Stomach (tissue), 9 donors: Measurements from ENCODE around the gene GPANK1. TPM values are rescaled to one million over a fixed set of nuclear protein-coding genes. Genes with fewer than 3 reads are reported as not detected.

Source experiments
- DNase-seq, 2 donors: peaks; one replicate each; pipeline versions ENCODE4 v3.0.0 to v3.0.0-alpha.2; 2013 to 2019
- H3K27ac ChIP-seq, 5 donors: fragments of 200-600 bp in 4 of 5; sonication (generic) in 4 of 5; one replicate each; pipeline ENCODE4 v1.5.1; 2013 to 2019; ENCODE audit warnings: mild to moderate bottlenecking in 1 of 5, moderate library complexity in 1 of 5
- H3K27me3 ChIP-seq, 3 donors: fragments of 200-600 bp; sonication (generic); one replicate each; pipeline ENCODE4 v1.5.1; 2017 to 2019; ENCODE audit warnings: mixed run types in 1 of 3
- H3K36me3 ChIP-seq, 4 donors: fragments of 200-600 bp; sonication (generic); 1 replicate in 3 of 4; 2 replicates in 1 of 4; pipeline ENCODE4 v1.5.1; 2016 to 2019
- H3K4me1 ChIP-seq, 4 donors: fragments of 200-600 bp; sonication (generic); one replicate each; pipeline ENCODE4 v1.5.1; 2016 to 2019
- H3K4me3 ChIP-seq, 4 donors: fragments of 200-600 bp; sonication (generic) in 3 of 4; one replicate each; pipeline ENCODE4 v1.5.1; 2016 to 2019; ENCODE audit warnings: mild to moderate bottlenecking in 1 of 4
- H3K9me3 ChIP-seq, 4 donors: fragments of 200-600 bp; sonication (generic); one replicate each; pipeline ENCODE4 v1.5.1; 2016 to 2019
- EP300 ChIP-seq: sonication (generic); formaldehyde crosslinking; IDR thresholded peaks from one replicate; pipeline ENCODE4 v1.6.1; 2017; ENCODE audit warnings: antibody characterized with exemption
- POLR2A ChIP-seq, 4 donors: fragments of 450-650 bp; IDR thresholded peaks; one replicate each; pipeline ENCODE4 v1.6.1; 2016; ENCODE audit warnings: antibody characterized with exemption in 4 of 4, control low read depth in 2 of 4, mild to moderate bottlenecking in 1 of 4, moderate library complexity in 1 of 4
- POLR2AphosphoS5 ChIP-seq, 3 donors: sonication (generic); formaldehyde crosslinking; IDR thresholded peaks; one replicate each; pipeline ENCODE4 v1.6.1; 2016; ENCODE audit warnings: antibody characterized with exemption in 3 of 3
- WGBS, 5 donors: extraction: QIAGEN DNeasy Blood & Tissue Kit in 3 of 5; methylation state at CpG; one replicate each; pipeline versions ENCODE4 v1.1.5 to v1.1.7; 2013 to 2018; 5-methylcytosine and 5-hydroxymethylcytosine counted together
- intact Hi-C: fragments of 100-400 bp; cut with DNase I; formaldehyde crosslinking; loops from one replicate; pipeline ENCODE4 v1.15.1; 2023; ENCODE audit warnings: low total_unique reads
- polyA plus RNA-seq, 3 donors: library from polyadenylated mRNA; stranded (reverse); fragments of 200-250 nt; gene quantifications; one replicate each; pipeline ENCODE4 v1.2.3, GENCODE V29; 2013
- total RNA-seq, 5 donors: library from RNA; depleted of rRNA; stranded (reverse); fragments of >200 nt; gene quantifications; one replicate each; pipeline versions ENCODE4 v1.1.0 to v1.2.3, GENCODE V29; 2014 to 2016
- TF ChIP-seq, protein P1 (sequence below), 7 experiments: fragments of 450-650 bp in 4 of 7; fragments of 200-600 bp in 3 of 7; sonication (generic) in 3 of 7; IDR thresholded peaks; one replicate each; pipeline ENCODE4 v1.5.1; 2016 to 2019; ENCODE audit warnings: antibody characterized with exemption in 7 of 7, control low read depth in 2 of 7, mild to moderate bottlenecking in 1 of 7
- donor health status: healthy with polysubstance abuse.
- donor health status: Bipolar disorder and iron deficiency.
- donor health status: healthy.

The GPANK1 gene
- total and polyA plus RNA-seq, 8 donors, result 5.8 to 36.8 (median 13.2) TPM

DNA sequence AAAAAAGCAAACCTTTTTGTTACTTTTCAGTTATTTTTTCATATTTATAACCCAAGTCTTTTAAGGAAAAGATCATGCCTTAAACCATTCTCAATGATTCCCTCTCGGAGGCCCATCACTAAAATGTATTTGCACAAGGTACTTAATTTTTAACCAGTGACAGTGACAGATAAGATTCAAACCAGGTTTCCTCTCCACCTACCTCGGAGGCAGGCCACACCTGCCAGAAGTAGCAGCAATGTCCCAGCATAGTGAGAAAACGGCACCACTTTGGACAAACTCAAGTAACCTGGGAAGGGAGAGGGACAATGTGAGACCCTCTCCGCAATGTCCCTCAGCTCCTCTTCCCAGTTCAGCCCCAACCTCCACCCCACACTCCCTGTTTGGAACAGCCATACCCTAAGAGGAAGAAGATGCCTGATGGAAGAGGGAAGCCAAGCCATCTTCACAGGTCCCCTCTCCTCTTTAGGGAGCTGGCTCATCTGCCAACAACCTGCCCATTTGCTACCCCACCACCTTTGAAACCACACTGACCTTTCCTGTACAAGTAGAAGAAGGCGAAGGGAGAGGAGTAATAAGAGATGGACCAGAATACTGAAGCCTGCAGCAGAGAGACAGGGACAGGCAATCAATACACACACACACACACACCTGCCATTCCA, 36.1 kb upstream of the GPANK1 start:
- H3K4me3 ChIP-seq, result peak overlapping the region in 2 of 4 donors; percentile 63 to 83
- H3K27ac ChIP-seq, result peak overlapping the region in 1 of 5 donors; percentile 51
- H3K36me3 ChIP-seq, result peaks cover 15 to 52% (median 46%) of the 10 kb centered on the region in 4 donors
- no peak for DNase-seq
- no peaks in the 10 kb centered on the region for H3K27me3 ChIP-seq
- H3K4me1 ChIP-seq, result peaks cover 11 to 44% (median 26%) of the 10 kb centered on the region in 4 donors
- no peaks in the 10 kb centered on the region for H3K9me3 ChIP-seq
- intact Hi-C loops, result no loop called here
- 61 to 82% (median 70%) methylated on average over 5 of the region's 5 CpGs for WGBS, 5 donors
- TF ChIP-seq POLR2AphosphoS5 (IDR thresholded peaks at IDR 0.05) (no peak), EP300 (no peak), POLR2A (IDR thresholded peaks at IDR 0.05) (no peak)
- TF ChIP-seq, protein P1, sequence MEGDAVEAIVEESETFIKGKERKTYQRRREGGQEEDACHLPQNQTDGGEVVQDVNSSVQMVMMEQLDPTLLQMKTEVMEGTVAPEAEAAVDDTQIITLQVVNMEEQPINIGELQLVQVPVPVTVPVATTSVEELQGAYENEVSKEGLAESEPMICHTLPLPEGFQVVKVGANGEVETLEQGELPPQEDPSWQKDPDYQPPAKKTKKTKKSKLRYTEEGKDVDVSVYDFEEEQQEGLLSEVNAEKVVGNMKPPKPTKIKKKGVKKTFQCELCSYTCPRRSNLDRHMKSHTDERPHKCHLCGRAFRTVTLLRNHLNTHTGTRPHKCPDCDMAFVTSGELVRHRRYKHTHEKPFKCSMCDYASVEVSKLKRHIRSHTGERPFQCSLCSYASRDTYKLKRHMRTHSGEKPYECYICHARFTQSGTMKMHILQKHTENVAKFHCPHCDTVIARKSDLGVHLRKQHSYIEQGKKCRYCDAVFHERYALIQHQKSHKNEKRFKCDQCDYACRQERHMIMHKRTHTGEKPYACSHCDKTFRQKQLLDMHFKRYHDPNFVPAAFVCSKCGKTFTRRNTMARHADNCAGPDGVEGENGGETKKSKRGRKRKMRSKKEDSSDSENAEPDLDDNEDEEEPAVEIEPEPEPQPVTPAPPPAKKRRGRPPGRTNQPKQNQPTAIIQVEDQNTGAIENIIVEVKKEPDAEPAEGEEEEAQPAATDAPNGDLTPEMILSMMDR (IDR thresholded peaks at IDR 0.05), result no peak

DNA sequence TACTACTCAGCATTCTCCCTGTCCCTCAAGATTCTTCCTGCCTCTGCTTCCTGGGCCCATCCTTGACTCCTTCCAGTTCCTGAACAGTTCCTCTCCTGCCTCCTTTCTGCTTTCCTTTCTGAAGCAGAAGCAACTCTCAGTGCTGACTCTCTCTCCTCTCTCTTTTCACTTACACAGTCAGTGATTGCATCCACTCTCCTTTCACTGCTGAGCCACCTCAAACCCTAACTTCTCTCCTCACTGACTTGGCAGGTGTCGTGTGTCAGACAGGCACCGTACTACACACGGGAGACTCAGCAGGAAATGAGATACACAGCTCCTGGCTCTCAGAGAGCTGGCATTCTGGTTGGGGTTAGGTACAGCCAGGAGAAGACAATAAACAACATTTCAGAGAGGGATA, 32.8 kb upstream of the GPANK1 start:
- no peak for DNase-seq
- peaks cover 42 to 85% (median 80%) of the 10 kb centered on the region in 4 donors for H3K36me3 ChIP-seq
- H3K27me3 ChIP-seq, result no peaks in the 10 kb centered on the region
- H3K9me3 ChIP-seq, result no peaks in the 10 kb centered on the region
- peaks cover 11 to 36% (median 20%) of the 10 kb centered on the region in 4 donors for H3K4me1 ChIP-seq
- H3K4me3 ChIP-seq, result no peak overlapping the region
- TF ChIP-seq POLR2A (IDR thresholded peaks at IDR 0.05) (no peak), EP300 (no peak), POLR2AphosphoS5 (IDR thresholded peaks at IDR 0.05) (no peak)
- TF ChIP-seq, protein P1 (IDR thresholded peaks at IDR 0.05), result no peak
- intact Hi-C loops, result no loop called here
- no peak overlapping the region for H3K27ac ChIP-seq
- WGBS, 5 donors, result 35 to 45% (median 39%) methylated on average over 3 of the region's 3 CpGs

DNA sequence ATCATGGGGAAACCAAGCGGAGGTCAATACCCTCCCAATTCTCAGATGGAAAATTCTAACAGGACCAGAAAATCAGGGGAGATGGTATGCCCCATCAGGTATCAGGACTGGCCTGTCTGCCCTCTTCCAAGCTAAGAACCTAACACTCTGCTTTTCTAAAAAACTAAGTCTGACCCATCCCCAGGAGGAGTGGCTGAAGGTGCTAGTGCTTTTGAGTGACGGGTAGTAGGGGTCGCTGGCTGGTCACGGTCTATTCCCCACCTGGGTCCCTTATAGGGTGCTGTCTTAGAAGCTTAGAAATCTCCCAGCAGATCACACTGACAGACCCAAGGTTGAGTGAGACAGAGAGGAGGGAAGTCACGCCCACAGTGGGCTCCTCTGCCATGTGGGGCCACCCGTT, 28.7 kb upstream of the GPANK1 start:
- intact Hi-C loops, result no loop called here
- peaks cover 74 to 100% (median 97%) of the 10 kb centered on the region in 4 donors for H3K36me3 ChIP-seq
- WGBS, 5 donors, result 80 to 100% (median 92%) methylated on average over 4 to 6 of the region's 6 CpGs

DNA sequence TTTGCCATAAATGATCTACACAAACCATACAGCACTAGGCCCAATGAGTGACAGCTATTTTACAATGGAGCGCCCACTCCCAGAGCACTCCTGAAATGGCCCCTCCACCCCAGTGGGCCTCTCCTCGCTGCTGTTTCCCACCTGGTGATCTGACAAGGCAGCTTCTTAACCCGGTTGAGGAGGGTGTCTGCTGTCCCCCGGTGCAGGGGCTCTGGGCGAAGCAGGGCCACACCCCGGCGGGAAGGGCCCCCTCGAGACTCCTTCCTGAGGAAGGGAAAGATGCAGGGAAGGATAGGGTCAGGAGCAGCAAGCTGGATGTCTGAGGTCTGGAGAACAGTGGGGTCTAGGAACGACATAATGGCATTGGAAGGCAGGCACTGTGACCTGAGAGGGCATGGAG, 28.1 kb upstream of the GPANK1 start:
- intact Hi-C loops, result no loop called here
- H3K4me1 ChIP-seq, result peaks cover 4 to 20% (median 12%) of the 10 kb centered on the region in 4 donors
- H3K27me3 ChIP-seq, result no peaks in the 10 kb centered on the region
- H3K36me3 ChIP-seq, result peaks cover 80 to 100% (median 100%) of the 10 kb centered on the region in 4 donors
- TF ChIP-seq, protein P1 (IDR thresholded peaks at IDR 0.05), result no peak
- TF ChIP-seq EP300, result no peak
- WGBS, 5 donors, result 87 to 91% (median 89%) methylated on average over 9 of the region's 9 CpGs
- no peak overlapping the region for H3K27ac ChIP-seq
- no peak for DNase-seq
- H3K9me3 ChIP-seq, result no peaks in the 10 kb centered on the region
- no peak overlapping the region for H3K4me3 ChIP-seq

More for the DNA sequence above, 28.7 kb upstream of the GPANK1 start:
- TF ChIP-seq, protein P1 (IDR thresholded peaks at IDR 0.05), result no peak
- TF ChIP-seq POLR2A (IDR thresholded peaks at IDR 0.05), result no peak
- no peak for TF ChIP-seq POLR2AphosphoS5 (IDR thresholded peaks at IDR 0.05)
- TF ChIP-seq EP300, result no peak
- Histone ChIP-seq H3K27ac (no peak overlapping the region), H3K27me3 (no peaks in the 10 kb centered on the region), H3K4me3 (no peak overlapping the region), H3K4me1 (peaks cover 4 to 22% (median 12%) of the 10 kb centered on the region in 4 donors), H3K9me3 (no peaks in the 10 kb centered on the region)
- DNase-seq, result no peak
